DOHH2 (cell line): ENCODE results near the gene CDCA3.

Source experiments
- CTCF ChIP-seq: fragments of 200-600 bp; sonication (generic); IDR thresholded peaks from one replicate; pipeline ENCODE4 v1.5.1; 2014; ENCODE audit warnings: antibody characterized with exemption, mild to moderate bottlenecking, low read depth, low read length; ENCODE audit not compliant: poor library complexity, severe bottlenecking
- EZH2phosphoT487 ChIP-seq: fragments of 200-600 bp; sonication (generic); IDR thresholded peaks from 2 replicates; pipeline ENCODE4 v1.6.1; 2017; ENCODE audit warnings: borderline replicate concordance, mild to moderate bottlenecking, antibody characterized with exemption, low read length, moderate library complexity, mixed read lengths

GRCh38 chr12:6899837-6900519 lies 48.9 kb upstream of the CDCA3 start:
- no peak for TF ChIP-seq CTCF
- TF ChIP-seq EZH2phosphoT487 = no peak
